ENCODE measurements around the gene LRRC8E.
"Not testable (repeated sequence)": the region's sequence is repeated elsewhere in the genome, so short reads cannot be mapped to it uniquely, and the experiment has no call there.

LRRC8E gene

DNA sequence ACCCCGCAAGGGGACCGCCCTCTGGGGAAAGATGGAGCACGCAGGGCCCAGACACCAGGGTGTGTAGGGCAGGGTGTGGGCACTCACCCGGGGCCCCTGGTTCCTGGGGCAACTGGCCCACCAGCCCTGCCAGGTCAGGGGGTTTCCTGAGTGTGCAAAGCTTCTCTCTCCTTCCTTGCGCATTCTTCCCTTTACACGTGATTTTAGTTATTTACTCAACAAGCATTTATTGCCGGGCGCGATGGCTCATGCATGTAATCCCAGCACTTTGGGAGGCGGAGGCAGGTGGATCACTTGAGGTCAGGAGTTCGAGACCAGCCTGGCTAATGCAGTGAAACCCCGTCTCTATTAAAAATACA is 34.6 kb upstream of the LRRC8E start:
- no peak for DNase-seq (ENCODE audit: low read depth in 2 of 3, low spot score in 2 of 3)

DNA sequence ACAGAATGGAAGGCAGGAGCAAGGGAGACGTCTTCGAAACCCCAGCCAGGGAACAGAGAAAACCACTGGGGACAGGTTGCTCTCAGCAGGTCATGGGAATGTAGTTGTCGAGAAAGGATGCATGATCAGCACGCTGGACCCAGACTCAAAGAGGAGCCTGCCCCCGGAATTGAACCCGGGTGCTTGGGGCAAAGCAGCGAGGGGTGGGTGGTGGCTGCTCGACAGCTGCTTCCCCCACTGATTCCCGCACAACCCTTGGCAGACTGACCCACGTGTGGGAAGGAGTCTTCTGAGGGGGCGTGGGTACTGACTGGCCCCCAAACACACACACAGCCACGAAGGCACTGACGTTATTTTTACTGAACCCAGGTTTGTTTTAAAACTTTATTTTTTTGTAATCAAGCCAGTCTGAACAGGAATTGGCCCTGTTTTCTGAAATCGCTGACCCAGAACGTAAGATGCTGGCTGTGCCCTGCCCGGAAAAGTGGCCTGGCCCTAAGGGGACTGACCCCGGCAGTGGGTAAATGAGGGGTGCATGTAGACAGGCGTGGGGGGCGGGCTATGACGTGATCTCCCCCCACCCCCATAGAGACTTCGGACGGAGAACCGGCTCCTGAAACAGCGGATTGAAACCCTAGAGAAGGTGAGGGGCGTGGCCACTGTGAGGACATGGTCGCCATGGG is 32.7 kb upstream of the LRRC8E start:
- DNase-seq (ENCODE audit: low read depth in 2 of 3, low spot score in 2 of 3): no peak

DNA sequence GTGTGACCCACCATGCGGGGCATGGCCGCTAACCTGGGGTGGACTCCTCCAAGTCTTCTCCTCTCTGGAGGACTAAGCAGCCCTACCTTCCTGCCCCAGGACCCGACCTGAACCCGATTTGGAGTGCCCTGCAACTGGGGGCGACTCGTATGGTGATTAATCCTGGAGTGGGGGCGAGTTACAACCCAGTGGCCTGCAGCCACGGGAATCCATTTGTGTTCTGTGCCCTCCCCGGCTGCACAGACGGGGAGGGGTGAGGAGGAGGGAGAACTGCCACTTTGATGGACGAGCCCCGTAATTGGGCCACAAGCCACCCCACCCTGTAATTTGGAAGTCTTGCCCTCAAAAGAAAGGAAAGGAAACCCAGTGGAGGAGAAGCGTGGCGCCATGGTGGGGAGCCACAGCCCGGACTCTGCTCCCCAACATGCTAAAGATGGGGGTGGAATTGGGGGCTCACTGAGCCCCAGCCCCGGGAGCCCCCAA is 32.2 kb upstream of the LRRC8E start:
- DNase-seq (ENCODE audit: low read depth in 2 of 3, low spot score in 2 of 3): no peak

DNA sequence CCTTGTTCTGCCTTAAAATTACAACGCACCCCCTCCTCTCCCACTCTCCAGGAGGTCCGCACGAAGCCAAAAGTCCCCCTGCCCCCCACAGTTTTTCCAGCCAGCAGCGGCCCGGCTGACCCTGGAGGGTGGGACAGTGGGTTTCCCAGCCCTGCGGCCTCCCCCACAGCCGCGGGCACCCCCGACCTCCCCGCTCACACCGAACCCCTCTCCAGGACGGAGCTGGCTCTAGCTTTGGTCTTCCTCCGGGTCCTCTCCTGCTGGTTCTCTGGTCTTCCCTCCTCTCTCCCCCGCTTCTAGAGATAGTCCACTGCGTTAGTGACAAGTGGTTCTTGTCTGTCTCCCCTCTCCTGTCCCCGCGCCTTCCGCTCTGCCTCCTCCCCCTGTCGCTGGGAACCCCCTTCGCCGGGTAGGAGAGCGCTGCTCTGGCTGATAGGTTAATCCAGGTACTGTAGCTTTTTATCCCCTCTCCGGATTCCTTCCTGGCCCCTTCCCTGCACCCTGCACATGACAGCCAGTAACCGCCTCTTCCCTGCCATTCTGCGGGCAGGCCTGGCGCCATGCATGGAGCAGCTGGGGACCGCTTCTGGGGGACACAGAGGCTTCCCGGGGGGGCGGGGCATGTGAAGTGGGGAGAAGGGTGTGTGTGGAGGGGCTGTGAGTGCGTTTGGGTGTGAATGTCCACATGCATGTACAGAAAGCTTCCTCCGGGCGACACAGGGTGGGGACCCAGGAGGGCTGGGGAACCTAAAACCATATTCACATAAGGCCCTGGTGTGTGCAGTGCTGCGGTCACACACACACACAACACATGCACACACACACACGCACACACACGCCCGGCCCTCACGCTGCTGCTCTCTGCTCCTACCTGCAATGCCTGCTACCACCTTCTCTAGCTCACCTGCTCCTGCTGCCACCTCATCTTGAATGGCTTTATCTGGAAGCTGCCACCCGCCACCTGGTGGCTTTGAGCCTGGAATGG is 31.3 kb upstream of the LRRC8E start:
- DNase-seq (ENCODE audit: low read depth in 2 of 3, low spot score in 2 of 3): no peak

DNA sequence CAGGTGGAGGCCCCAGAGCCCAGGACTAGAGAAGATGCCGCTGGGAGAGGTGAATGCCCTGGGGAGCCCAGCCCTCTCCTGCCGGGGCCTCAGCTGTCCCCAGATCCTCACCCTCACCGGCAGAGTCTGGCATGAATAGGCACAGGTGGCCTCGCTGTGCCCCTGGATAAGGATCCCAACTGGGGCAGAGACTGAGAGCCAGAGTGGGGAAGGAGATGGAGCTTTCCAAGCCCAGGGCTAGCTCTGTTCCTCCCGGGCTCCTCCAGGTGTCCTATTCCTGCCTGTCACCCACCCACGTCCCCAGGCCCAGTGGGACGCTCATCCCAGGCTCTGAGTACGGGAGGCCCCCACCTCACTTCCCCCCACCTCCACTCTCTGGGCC is 30.6 kb upstream of the LRRC8E start:
- no peak for DNase-seq (ENCODE audit: low read depth in 2 of 3, low spot score in 2 of 3)

DNA sequence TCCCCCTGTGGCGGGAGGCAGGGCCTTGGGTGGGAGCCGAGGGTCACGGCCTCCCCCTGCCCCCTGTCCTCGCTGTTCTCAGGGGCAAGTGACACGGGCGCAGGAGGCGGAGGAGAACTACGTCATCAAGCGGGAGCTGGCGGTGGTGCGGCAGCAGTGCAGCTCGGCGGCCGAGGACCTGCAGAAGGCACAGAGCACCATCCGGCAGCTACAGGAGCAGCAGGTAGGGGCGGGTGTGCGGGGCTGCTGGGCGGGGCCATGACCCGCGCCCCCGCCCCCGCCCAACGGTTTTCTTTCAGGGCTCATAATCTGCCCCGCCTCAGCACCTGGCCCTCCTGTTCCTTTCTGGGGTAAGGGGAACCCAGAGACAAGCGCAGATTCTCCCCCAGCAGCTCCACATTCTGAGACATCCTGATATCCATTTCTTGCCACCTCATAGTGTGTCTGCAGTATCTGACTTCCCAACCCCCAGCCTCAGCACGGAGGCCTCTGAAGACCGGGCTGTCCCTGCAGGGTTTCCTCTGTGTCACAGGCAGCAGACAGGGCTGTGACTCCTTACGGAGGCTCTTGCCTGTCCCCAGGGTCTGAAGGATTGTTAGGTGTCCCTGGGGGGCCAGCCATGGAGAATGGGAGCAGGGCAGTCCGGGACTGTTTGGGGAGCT is 30.1 kb upstream of the LRRC8E start:
- DNase-seq (ENCODE audit: low read depth in 2 of 3, low spot score in 2 of 3): no peak

DNA sequence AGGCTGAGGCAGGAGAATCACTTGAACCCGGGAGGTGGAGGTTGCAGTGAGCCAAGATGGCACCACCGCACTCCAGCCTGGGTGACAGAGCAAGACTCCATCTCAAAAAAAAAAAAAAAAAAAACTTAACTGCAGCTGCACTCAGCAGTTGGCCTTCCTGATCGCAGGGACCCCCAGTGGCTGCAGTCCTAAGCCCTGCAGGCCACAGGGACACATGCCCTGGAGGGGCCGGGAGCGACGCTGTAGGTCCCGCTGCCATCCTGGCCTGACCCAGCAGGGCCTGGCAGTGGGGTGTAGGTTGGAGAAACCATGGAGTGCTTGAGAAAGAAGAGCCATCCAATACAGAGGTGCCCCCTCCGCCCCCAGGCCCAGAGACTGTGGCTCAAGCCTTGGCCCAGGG is 29.2 kb upstream of the LRRC8E start:
- DNase-seq (ENCODE audit: low read depth in 2 of 3, low spot score in 2 of 3): not testable (repeated sequence)

DNA sequence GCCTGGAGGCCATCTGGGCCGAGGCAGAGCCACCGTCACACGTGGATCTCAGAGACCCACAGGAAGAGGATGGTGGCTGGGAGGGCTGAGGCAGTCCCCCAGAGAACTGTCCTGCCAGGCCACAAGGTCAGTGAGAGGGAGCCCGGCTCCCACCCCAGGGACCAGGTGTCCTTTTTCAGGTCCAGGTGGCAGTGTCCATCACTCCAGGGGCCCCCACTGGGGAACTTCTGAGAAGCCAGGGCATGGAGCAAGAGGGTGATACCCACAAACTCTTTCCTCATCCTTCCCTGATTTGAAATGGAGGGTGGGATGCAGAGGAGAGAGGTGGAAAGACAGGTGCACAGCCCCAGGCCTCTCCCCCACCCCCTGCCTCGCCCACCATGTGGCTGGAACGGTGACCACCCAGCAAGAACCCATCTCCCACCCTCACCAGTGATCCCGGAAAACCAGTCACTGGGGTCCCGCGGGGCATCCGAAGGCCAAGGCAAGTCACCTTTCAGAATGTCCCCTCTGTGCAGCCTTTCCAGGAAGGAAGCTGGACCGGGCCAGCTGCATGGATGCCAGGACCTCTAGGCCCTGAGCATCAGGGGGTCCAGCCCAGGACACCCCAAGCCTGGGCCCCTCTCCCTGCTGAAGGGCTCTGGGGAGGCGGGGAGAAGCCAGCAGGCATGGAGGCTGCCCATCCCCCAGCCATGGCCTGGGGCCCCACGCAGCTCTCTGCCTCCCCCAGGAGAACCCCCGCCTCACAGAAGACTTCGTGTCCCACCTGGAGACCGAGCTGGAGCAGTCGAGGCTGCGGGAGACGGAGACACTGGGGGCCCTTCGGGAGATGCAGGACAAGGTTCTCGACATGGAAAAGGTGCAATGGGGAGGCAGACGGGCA is 28.2 kb upstream of the LRRC8E start:
- DNase-seq (ENCODE audit: low read depth in 2 of 3, low spot score in 2 of 3): no peak

DNA sequence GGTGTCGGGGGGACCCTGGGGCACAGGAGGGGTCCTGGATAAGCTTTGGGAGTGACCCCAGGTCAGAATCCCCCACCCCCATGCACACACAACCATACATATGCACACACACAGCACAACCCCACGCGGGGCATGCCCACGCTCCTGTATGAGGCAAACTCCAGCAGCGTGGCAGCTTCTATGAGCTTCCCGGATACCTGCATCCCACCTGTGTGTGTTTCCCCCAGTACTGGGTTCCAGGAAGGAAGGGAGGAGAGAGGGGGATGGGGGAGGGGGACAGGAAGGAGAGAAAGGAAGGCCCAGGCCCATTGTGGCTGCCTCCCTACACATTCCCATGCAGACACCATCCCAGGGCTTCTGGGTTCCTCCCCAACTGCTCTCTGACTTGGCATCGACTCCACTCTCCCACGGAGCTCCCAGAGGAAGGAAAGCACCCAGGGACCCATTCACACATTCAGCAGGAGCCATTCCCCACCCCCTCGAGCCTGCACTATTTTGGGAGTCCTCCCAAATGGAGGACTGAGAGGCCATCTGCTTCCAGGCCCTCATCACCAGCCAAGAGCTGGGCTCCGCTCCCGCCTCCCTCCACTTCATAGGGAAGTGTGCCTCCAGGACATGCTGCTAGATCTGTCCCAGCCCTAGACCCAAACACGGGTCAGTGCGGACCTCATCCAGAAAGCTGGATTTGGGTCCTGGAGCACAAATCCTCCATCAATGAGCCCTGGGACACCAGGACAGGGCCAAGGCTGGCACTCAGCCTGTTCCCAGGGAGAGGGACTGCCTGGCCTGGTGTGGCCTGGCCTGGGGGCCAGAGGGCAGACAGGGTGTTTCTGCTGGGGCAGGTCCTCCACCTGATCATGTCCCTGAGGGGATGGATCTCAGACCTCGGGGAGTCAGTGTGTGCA is 27.3 kb upstream of the LRRC8E start:
- DNase-seq (ENCODE audit: low read depth in 2 of 3, low spot score in 2 of 3): no peak

DNA sequence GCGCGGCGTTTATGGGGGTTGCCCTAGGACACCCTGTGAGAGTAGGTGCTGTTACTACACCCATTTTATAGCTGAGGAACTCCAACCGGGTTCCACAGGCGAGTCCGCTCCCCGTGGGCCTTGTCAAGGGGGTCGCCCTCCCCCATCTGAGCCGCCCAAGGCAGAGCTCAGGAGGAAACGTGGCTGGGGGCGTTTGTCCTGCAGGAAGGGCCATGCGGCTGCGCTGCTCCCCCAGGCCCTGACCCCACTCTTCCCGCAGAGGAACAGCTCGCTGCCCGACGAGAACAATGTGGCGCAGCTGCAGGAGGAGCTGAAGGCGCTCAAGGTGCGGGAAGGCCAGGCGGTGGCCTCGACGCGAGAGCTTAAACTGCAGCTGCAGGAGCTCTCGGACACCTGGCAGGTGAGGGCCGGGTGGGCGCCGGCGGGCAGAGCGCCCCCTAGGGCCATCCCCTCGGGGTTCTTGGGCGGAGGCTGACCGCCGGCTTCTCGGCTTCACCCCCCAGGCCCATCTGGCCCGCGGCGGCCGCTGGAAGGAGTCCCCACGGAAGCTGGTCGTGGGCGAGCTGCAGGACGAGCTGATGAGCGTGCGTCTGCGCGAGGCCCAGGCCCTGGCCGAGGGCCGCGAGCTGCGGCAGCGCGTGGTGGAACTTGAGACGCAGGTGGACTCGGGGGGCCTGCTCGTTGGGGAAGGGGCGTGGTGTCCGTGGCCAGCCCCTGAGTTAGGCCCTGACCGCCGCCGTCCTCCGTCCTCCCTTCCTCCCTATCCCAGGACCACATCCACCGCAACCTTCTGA is 26.5 kb upstream of the LRRC8E start:
- no peak for DNase-seq (ENCODE audit: low read depth in 2 of 3, low spot score in 2 of 3)

DNA sequence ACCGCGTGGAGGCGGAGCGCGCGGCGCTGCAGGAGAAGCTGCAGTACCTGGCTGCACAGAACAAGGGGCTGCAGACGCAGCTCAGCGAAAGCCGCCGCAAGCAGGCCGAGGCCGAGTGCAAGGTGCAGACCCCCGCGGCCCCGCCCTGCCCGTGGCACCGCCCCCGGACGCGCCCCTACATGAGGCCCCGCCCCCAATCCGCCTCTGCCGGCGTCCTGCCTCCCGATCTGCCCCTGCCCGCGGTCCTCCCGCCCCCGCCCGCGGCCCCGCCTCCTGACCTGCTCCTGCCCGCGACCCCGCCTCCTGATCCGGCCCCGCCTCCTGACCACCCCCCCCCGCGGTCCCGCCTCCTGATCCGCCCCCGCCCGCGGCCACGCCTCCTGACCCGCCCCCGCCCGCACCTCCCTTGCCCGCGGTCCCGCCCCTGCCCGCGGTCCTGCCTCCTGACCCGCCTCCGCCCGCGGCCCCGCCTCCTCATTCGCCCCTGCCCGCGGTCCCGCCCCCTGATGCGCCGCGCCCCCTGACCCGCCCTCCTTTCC is 25.8 kb upstream of the LRRC8E start:
- DNase-seq (ENCODE audit: low read depth in 2 of 3, low spot score in 2 of 3): peak in 2 of 3 experiments; percentile 40 to 50

DNA sequence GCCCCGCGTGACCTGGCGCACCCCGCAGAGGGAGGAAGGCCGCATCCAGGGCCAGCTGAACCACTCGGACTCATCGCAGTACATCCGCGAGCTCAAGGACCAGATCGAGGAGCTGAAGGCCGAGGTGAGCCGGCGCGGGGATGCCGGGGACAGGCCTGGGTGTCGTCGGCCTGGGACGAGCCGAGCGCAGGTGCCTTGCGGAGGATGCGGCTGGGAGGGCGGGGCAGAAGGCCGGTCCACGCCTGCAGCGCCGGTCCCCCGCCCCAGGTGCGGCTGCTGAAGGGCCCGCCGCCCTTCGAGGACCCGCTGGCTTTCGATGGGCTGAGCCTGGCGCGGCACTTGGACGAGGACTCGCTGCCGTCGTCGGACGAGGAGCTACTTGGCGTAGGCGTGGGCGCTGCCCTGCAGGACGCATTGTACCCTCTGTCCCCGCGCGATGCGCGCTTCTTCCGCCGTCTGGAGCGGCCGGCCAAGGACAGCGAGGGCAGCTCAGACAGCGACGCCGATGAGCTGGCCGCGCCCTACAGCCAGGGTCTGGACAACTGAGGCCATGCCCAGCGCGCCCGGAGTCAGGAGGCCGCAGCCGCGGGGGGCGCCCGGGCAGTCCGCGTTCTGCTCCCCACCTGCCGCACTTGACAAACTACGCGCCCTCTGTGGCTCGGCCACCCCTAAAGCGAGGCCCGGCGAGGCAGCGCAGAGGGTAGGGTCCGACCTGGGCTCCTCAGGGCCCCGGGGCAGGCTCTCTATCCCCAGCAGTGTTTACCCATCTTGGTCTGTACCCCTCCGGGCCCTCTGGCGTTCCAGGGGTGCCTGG is 24.9 kb upstream of the LRRC8E start:
- DNase-seq (ENCODE audit: low read depth in 2 of 3, low spot score in 2 of 3): no peak

DNA sequence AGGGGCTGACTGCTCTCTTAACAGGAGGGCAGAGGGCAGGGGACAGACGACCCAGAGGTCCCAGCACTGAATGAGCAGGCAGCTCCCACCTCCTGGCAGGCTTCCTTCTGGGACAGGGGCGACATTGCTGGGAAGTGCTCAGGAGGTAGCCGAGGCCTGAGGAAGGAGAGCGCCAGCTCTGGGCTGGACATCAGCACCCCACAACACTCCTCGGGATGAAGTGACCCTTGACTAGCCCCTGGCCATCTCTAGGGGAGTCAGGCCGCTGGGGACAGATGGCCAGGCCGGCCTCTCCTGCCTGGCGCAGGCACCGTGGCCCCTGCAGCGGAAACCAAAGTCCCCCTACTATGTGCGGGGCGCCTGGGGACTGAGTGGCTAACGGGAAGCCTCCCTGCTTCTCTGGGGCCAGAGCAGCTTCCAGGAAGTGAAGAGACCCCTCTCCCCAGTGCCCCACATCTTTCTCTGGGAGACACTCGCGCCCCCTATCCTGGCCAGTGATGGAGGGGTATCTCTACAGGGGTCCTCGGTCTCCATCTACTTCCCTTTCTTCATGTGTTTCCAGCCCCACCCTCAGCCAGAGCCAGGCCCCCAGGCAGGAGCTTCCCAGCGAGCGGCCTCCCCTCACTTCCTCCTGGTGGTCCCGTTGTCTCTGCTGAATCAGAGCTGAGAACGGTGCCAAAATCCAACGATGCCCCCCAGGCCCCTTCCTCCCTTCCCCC is 24.2 kb upstream of the LRRC8E start:
- no peak for DNase-seq (ENCODE audit: low read depth in 2 of 3, low spot score in 2 of 3)

DNA sequence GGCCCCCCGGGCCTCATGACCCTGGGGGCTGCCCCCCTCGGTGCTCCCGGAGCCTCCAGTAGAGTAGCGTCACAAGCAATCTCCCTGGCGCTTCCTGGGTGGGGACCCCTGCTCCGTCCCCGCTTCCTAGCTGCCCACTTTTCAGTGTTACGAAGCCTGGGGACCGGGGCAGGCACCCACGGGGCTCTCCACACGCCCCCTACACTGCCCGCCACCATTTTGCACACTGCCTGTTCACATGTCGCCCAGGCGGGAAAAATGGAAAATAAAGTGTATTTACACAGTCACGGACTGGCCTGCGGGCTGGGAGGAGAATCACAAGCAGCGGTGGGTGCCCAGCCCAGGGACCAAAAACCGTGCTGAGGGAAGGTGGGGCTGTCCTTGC is 23.6 kb upstream of the LRRC8E start:
- no peak for DNase-seq (ENCODE audit: low read depth in 2 of 3, low spot score in 2 of 3)

DNA sequence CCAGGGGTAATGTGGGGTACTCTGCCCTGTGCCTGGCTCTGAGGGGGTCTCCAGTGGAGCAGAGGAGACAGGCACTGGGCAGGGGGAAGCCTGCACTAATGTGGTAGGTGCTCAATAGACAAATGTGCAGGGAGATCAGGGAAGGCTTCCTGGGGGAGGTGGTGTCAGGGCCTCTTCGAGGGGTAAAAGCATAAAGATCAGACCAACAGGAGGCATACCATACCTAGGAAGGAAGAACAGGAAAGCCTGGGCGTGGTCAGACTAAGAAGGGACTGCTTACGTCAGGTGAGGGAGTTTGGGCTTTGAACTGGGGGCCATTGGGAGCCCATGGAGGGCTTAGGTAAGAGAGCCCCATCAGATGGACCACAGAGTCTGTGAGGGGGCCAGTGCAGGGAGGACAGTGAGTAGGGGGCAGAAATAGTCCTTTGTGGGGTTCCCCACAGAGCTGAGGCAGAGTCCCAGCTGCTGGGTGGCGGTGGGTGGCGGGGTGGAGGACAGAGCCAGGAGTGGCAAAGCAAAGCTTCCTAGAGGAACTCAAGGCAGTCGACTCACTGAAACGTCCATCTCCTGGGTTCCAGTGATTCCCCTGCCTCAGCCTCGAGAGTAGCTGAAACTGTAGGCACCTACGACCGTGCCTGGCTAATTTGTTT is 22.9 kb upstream of the LRRC8E start:
- no peak for DNase-seq (ENCODE audit: low read depth in 2 of 3, low spot score in 2 of 3)

DNA sequence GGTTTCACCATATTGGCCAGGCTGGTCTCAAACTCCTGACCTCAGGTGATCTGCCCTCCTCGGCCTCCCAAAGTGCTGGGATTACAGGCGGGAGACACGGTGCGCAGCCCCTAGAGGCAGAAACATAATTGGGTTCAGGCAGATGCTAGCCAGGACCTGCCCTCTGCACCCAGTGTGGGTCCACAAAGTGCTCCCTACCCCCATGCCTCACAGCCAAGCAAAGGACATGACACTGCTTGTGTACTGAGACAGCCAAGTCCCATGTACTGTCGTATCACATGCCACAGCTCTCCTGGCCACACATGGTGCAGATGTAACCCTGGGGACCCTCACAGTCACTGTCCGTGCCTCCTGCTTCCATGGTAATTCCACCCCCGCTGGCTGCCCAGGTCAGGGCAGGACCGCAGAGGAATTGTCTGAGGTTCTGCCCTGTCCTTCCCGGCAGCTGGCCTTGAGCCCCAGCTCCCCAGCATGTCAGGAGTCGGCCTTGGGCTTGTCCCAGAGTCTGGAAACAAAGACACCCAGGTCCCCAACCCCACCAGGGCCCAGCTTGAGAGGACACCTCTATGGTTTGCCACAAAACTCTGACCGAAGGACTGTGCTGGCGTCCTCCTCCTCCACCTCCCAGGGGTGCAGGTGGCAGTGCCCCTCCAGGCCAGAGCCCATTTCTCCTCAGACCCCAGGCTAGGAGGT is 21.8 kb upstream of the LRRC8E start:
- DNase-seq (ENCODE audit: low read depth in 2 of 3, low spot score in 2 of 3): no peak

Measured in activated CD8-positive, alpha-beta memory T cell treated with anti-CD3 and anti-CD28 coated beads for 48 hours (primary cell).